DOHH2 (cell line): ENCODE measurements around the gene MRPS11.

Source experiments
- EZH2phosphoT487 ChIP-seq: fragments of 200-600 bp; sonication (generic); IDR thresholded peaks from 2 replicates; pipeline ENCODE4 v1.6.1; 2017; ENCODE audit warnings: borderline replicate concordance, mild to moderate bottlenecking, antibody characterized with exemption, low read length, moderate library complexity, mixed read lengths
- TF ChIP-seq, protein P1 (sequence below): fragments of 200-600 bp; sonication (generic); IDR thresholded peaks from one replicate; pipeline ENCODE4 v1.5.1; 2014; ENCODE audit warnings: antibody characterized with exemption, mild to moderate bottlenecking, low read depth, low read length; ENCODE audit not compliant: poor library complexity, severe bottlenecking

- TF ChIP-seq, protein P1, sequence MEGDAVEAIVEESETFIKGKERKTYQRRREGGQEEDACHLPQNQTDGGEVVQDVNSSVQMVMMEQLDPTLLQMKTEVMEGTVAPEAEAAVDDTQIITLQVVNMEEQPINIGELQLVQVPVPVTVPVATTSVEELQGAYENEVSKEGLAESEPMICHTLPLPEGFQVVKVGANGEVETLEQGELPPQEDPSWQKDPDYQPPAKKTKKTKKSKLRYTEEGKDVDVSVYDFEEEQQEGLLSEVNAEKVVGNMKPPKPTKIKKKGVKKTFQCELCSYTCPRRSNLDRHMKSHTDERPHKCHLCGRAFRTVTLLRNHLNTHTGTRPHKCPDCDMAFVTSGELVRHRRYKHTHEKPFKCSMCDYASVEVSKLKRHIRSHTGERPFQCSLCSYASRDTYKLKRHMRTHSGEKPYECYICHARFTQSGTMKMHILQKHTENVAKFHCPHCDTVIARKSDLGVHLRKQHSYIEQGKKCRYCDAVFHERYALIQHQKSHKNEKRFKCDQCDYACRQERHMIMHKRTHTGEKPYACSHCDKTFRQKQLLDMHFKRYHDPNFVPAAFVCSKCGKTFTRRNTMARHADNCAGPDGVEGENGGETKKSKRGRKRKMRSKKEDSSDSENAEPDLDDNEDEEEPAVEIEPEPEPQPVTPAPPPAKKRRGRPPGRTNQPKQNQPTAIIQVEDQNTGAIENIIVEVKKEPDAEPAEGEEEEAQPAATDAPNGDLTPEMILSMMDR: peak; percentile 97
- no peak for TF ChIP-seq EZH2phosphoT487
These were observed 17.2 kb upstream of the MRPS11 start for GRCh38 chr15:88450125-88450798.
